WTC11 (cell line): Measurements from ENCODE around the gene MAB21L4. TPM values are rescaled to one million over a fixed set of nuclear protein-coding genes. Genes with fewer than 3 reads are reported as not detected.

ENCODE experiments used
- ATAC-seq: fragments of 200-7000 bp; cut with Tn5 transposase; 2 replicates; pipeline ENCODE4 v1.10.0; 2021; ENCODE audit warnings: mild to moderate bottlenecking, moderate library complexity
- CTCF ChIA-PET: fragments of 300-600 bp; sonication (Branson Sonifier 250); formaldehyde crosslinking; loops from one replicate; lab custom pipeline; 2021; ENCODE audit warnings: antibody characterized with exemption; lab: Charles Lee
- POLR2A ChIA-PET: fragments of 350-600 bp; sonication (Branson Sonifier 250); formaldehyde crosslinking; loops from one replicate; lab custom pipeline; 2021; ENCODE audit warnings: antibody characterized with exemption; lab: Charles Lee
- DNase-seq: peaks from one replicate; pipeline ENCODE4 v3.0.0; 2021; ENCODE audit warnings: low spot score
- H3K27ac Mint-ChIP-seq: 2 replicates; pipeline ENCODE4 v1.8.0; 2021; ENCODE audit warnings: mixed read lengths
- H3K27me3 Mint-ChIP-seq: 2 replicates; pipeline ENCODE4 v1.8.0; 2021; ENCODE audit warnings: low read depth, mild to moderate bottlenecking, moderate library complexity, mixed read lengths
- H3K36me3 Mint-ChIP-seq: 2 replicates; pipeline ENCODE4 v1.8.0; 2021; ENCODE audit warnings: mixed read lengths
- H3K4me1 Mint-ChIP-seq: 2 replicates; pipeline ENCODE4 v1.8.0; 2022; ENCODE audit warnings: mixed read lengths
- H3K4me3 Mint-ChIP-seq: 2 replicates; pipeline ENCODE4 v1.8.0; 2021; ENCODE audit warnings: mild to moderate bottlenecking, moderate library complexity, mixed read lengths
- H3K9me3 Mint-ChIP-seq: 2 replicates; pipeline ENCODE4 v1.8.0; 2021; ENCODE audit warnings: mixed read lengths
- AFF4 ChIP-seq: sonication (generic); formaldehyde crosslinking; IDR thresholded peaks from 2 replicates; pipeline ENCODE4 v1.8.1; 2023; ENCODE audit warnings: mild to moderate bottlenecking, missing genetic modification reagents, borderline replicate concordance
- ATF1 ChIP-seq: sonication (generic); formaldehyde crosslinking; IDR thresholded peaks from 2 replicates; pipeline ENCODE4 v1.8.1; 2023; ENCODE audit warnings: mild to moderate bottlenecking, moderate library complexity, missing genetic modification reagents
- ELF4 ChIP-seq: sonication (generic); formaldehyde crosslinking; IDR thresholded peaks from 2 replicates; pipeline ENCODE4 v1.8.1; 2022; ENCODE audit warnings: low read depth, mild to moderate bottlenecking, moderate library complexity, missing genetic modification reagents
- ESRRA ChIP-seq: sonication (generic); formaldehyde crosslinking; IDR thresholded peaks from 2 replicates; pipeline ENCODE4 v1.8.1; 2022; ENCODE audit warnings: mild to moderate bottlenecking, missing genetic modification reagents, borderline replicate concordance
- FOXJ3 ChIP-seq: sonication (generic); formaldehyde crosslinking; IDR thresholded peaks from 2 replicates; pipeline ENCODE4 v1.9.0; 2021; ENCODE audit warnings: missing genetic modification reagents, mild to moderate bottlenecking, borderline replicate concordance
- GABPB1 ChIP-seq: sonication (generic); formaldehyde crosslinking; IDR thresholded peaks from 2 replicates; pipeline ENCODE4 v1.8.1; 2023; ENCODE audit warnings: mild to moderate bottlenecking, missing genetic modification reagents
- JAZF1 ChIP-seq: fragments of 250-450 bp; sonication (Bioruptor Pico); IDR thresholded peaks from 2 replicates; pipeline ENCODE4 v1.9.0; 2021; ENCODE audit warnings: moderate library complexity, mild to moderate bottlenecking, inconsistent platforms
- MAX ChIP-seq: sonication (generic); formaldehyde crosslinking; IDR thresholded peaks from 2 replicates; pipeline ENCODE4 v1.8.0; 2022; ENCODE audit warnings: mild to moderate bottlenecking, missing genetic modification reagents
- OVOL2 ChIP-seq: fragments of 250-450 bp; sonication (Bioruptor Pico); IDR thresholded peaks from 2 replicates; pipeline ENCODE4 v1.9.0; 2021; ENCODE audit warnings: mild to moderate bottlenecking, borderline replicate concordance
- RELA ChIP-seq: sonication (generic); formaldehyde crosslinking; IDR thresholded peaks from 2 replicates; pipeline ENCODE4 v1.8.1; 2022; ENCODE audit warnings: missing genetic modification reagents, mild to moderate bottlenecking, borderline replicate concordance
- SMAD4 ChIP-seq: sonication (generic); formaldehyde crosslinking; IDR thresholded peaks from 2 replicates; pipeline ENCODE4 v1.8.0; 2022; ENCODE audit warnings: mild to moderate bottlenecking, missing genetic modification reagents
- SP1 ChIP-seq: sonication (generic); formaldehyde crosslinking; conservative IDR thresholded peaks from 2 replicates; pipeline ENCODE4 v1.8.1; 2022; ENCODE audit warnings: missing genetic modification reagents
- TEAD4 ChIP-seq: sonication (generic); formaldehyde crosslinking; IDR thresholded peaks from 2 replicates; pipeline ENCODE4 v1.8.0; 2022; ENCODE audit warnings: mild to moderate bottlenecking, missing genetic modification reagents
- ZBTB21 ChIP-seq: sonication (generic); formaldehyde crosslinking; IDR thresholded peaks from 2 replicates; pipeline ENCODE4 v1.8.1; 2023; ENCODE audit warnings: mild to moderate bottlenecking, missing genetic modification reagents, borderline replicate concordance
- ZSCAN18 ChIP-seq: fragments of 250-450 bp; sonication (Bioruptor Pico); IDR thresholded peaks from 2 replicates; pipeline ENCODE4 v2.1.2; 2022; ENCODE audit warnings: mild to moderate bottlenecking, moderate library complexity
- total RNA-seq: library from RNA; stranded (reverse); gene quantifications from 3 replicates; pipeline ENCODE4 v1.2.3, GENCODE V29; 2021
- TF ChIP-seq, protein P1 (sequence below): sonication (generic); formaldehyde crosslinking; IDR thresholded peaks from 2 replicates; pipeline ENCODE4 v1.8.1; 2022; ENCODE audit warnings: mild to moderate bottlenecking, missing genetic modification reagents, moderate library complexity, borderline replicate concordance
- TF ChIP-seq, protein P2 (sequence below): sonication (generic); formaldehyde crosslinking; conservative IDR thresholded peaks from 2 replicates; pipeline ENCODE4 v1.8.1; 2023; ENCODE audit warnings: mild to moderate bottlenecking, low read depth, missing genetic modification reagents, moderate library complexity
- TF ChIP-seq, protein P3 (sequence below): sonication (generic); formaldehyde crosslinking; IDR thresholded peaks from 2 replicates; pipeline ENCODE4 v1.8.0; 2022; ENCODE audit warnings: mild to moderate bottlenecking, missing genetic modification reagents

Gene MAB21L4
- total RNA-seq, 1 experiment from 2014 or later = not detected

GRCh38 chr2:240932001-240932723 lies 36.2 kb upstream of the MAB21L4 start:
- DNase-seq = peak; percentile 7
- CTCF ChIA-PET = interaction anchor here (0.9 to 2.9 kb wide), 2 partner anchors 18 to 81 kb away, joined by 3 to 11 read pairs; no protein-coding TSS in a partner anchor

More at GRCh38 chr2:240932001-240932723, 36.2 kb upstream of the MAB21L4 start:
- Mint-ChIP-seq H3K9me3 (no peaks in the 10 kb centered on the region), H3K27me3 (no peaks in the 10 kb centered on the region), H3K27ac (no peak overlapping the region), H3K4me1 (no peaks in the 10 kb centered on the region), H3K4me3 (no peak overlapping the region), H3K36me3 (no peaks in the 10 kb centered on the region)
- no peak for ATAC-seq
- TF ChIP-seq ESRRA (CRISPR knock-in tag) = no peak
- no peak for TF ChIP-seq TEAD4 (CRISPR knock-in tag)
- no peak for TF ChIP-seq ATF1 (CRISPR knock-in tag)
- no peak for TF ChIP-seq AFF4 (CRISPR knock-in tag)
- TF ChIP-seq, protein P1, sequence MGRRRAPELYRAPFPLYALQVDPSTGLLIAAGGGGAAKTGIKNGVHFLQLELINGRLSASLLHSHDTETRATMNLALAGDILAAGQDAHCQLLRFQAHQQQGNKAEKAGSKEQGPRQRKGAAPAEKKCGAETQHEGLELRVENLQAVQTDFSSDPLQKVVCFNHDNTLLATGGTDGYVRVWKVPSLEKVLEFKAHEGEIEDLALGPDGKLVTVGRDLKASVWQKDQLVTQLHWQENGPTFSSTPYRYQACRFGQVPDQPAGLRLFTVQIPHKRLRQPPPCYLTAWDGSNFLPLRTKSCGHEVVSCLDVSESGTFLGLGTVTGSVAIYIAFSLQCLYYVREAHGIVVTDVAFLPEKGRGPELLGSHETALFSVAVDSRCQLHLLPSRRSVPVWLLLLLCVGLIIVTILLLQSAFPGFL (CRISPR knock-in tag) = no peak
- no peak for TF ChIP-seq SP1
- no peak for TF ChIP-seq RELA
- TF ChIP-seq, protein P2, sequence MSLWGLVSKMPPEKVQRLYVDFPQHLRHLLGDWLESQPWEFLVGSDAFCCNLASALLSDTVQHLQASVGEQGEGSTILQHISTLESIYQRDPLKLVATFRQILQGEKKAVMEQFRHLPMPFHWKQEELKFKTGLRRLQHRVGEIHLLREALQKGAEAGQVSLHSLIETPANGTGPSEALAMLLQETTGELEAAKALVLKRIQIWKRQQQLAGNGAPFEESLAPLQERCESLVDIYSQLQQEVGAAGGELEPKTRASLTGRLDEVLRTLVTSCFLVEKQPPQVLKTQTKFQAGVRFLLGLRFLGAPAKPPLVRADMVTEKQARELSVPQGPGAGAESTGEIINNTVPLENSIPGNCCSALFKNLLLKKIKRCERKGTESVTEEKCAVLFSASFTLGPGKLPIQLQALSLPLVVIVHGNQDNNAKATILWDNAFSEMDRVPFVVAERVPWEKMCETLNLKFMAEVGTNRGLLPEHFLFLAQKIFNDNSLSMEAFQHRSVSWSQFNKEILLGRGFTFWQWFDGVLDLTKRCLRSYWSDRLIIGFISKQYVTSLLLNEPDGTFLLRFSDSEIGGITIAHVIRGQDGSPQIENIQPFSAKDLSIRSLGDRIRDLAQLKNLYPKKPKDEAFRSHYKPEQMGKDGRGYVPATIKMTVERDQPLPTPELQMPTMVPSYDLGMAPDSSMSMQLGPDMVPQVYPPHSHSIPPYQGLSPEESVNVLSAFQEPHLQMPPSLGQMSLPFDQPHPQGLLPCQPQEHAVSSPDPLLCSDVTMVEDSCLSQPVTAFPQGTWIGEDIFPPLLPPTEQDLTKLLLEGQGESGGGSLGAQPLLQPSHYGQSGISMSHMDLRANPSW (CRISPR knock-in tag) = no peak
- TF ChIP-seq ELF4 (CRISPR knock-in tag) = no peak
- TF ChIP-seq JAZF1 (CRISPR knock-in tag) = no peak
- TF ChIP-seq ZBTB21 (CRISPR knock-in tag) = no peak
- TF ChIP-seq GABPB1 (CRISPR knock-in tag) = no peak
- TF ChIP-seq FOXJ3 (CRISPR knock-in tag) = no peak
- no peak for TF ChIP-seq SMAD4 (CRISPR knock-in tag)
- TF ChIP-seq ZSCAN18 (CRISPR knock-in tag) = no peak
- no peak for TF ChIP-seq MAX (CRISPR knock-in tag)
- TF ChIP-seq OVOL2 = no peak
- TF ChIP-seq, protein P3, sequence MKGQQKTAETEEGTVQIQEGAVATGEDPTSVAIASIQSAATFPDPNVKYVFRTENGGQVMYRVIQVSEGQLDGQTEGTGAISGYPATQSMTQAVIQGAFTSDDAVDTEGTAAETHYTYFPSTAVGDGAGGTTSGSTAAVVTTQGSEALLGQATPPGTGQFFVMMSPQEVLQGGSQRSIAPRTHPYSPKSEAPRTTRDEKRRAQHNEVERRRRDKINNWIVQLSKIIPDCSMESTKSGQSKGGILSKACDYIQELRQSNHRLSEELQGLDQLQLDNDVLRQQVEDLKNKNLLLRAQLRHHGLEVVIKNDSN = no peak
- POLR2A ChIA-PET = no interaction called here
